ENCODE data around the gene CEP120. TPM values are rescaled to one million over a fixed set of nuclear protein-coding genes. Genes with fewer than 3 reads are reported as not detected.

CEP120 gene
- total and polyA plus RNA-seq, 2 of the 4 experiments (the other 2 are of a cell fraction): 6.7 to 46.1 TPM

DNA sequence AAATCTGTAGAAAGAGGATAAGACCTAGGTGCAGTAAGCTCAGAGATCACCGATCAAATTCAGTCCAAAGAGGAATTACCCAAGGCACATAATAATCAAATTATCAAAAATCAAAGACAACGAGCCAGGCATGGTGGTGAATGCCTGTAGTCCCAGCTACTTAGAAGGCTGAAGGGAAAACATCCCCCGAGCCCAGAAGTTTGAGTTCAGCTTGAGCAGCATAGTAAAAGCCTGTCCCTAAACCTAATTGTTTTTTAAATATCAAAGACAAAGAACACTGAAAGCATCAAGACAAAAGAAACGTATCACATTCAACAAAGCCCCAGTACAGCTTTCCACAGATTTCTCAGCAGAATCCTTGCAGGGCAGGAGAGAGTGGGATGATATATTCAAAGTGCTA is 122.9 kb downstream of the CEP120 start:
- no peak overlapping the region for H2BK20ac ChIP-seq (ENCODE audit: low read depth, low read length)
- dilution Hi-C loops (cut with HindIII; ENCODE audit: low sequenced_read_pairs, unreplicated experiment) (no loop called here), intact Hi-C loops (cut with micrococcal nuclease) (no loop called here), in situ Hi-C loops (cut with MboI; ENCODE audit: low sequenced_read_pairs) (no loop called here)
- no peak overlapping the region for H2BK5ac ChIP-seq (ENCODE audit: low read depth, low read length, poor library complexity, severe bottlenecking)
- no peak overlapping the region for H3K56ac ChIP-seq (ENCODE audit: extremely low read depth, insufficient read depth, low read length)
- H3K9ac ChIP-seq (ENCODE audit: low read depth, low read length): no peak overlapping the region
- H2BK120ac ChIP-seq (ENCODE audit: low read depth, low read length): no peak overlapping the region
- H4K91ac ChIP-seq (ENCODE audit: insufficient read depth, low read depth, low read length): no peak overlapping the region
- H4K20me1 ChIP-seq (ENCODE audit: insufficient read depth, low read length): no peaks in the 10 kb centered on the region
- no peak overlapping the region for H2AK5ac ChIP-seq (ENCODE audit: low read depth, low read length)
- CTCF ChIA-PET: no interaction called here
- no peak overlapping the region for H3K27ac ChIP-seq (ENCODE audit: insufficient read depth, low read length)
- H3K9me3 ChIP-seq (ENCODE audit: control insufficient read depth, insufficient read depth, low read length): 0 out of 2 replicates have a peak, but pooled peaks cover 2% of the 10 kb centered on the region
- H3K4me1 ChIP-seq (ENCODE audit: control insufficient read depth, insufficient read depth, low read length): no peaks in the 10 kb centered on the region
- H3K18ac ChIP-seq (ENCODE audit: low read depth, low read length): no peak overlapping the region
- ATAC-seq (ENCODE audit: low read depth) (no peak), DNase-seq (no peak)
- no peak overlapping the region for H3K4me3 ChIP-seq (ENCODE audit: insufficient read depth, low read depth, low read length)
- H2BK15ac ChIP-seq (ENCODE audit: low read depth, low read length): no peak overlapping the region
- BruUV-seq (replicated peaks): no TSS peak
- no peak overlapping the region for H3K23ac ChIP-seq (ENCODE audit: low read depth, low read length)
- no peak overlapping the region for H2AFZ ChIP-seq (replicated peaks; ENCODE audit: low read length, poor library complexity)
- POLR2A ChIA-PET (ENCODE audit: unreplicated experiment): no interaction called here
- H4K5ac ChIP-seq (ENCODE audit: low read depth, low read length): no peak overlapping the region
- H3K14ac ChIP-seq (replicated peaks; ENCODE audit: low read depth, low read length): no peak overlapping the region
- no peak overlapping the region for H3K4me2 ChIP-seq (ENCODE audit: low read depth, low read length)
- TF ChIP-seq POLR2A (IDR thresholded peaks at IDR 0.05; ENCODE audit: low read depth, low read length) (no peak), MXI1 (IDR thresholded peaks at IDR 0.05; ENCODE audit: borderline replicate concordance, low read depth, low read length) (no peak), MAZ (IDR thresholded peaks at IDR 0.05; ENCODE audit: borderline replicate concordance, low read depth, low read length) (no peak), CHD1 (IDR thresholded peaks at IDR 0.05; ENCODE audit: low read depth, low read length) (no peak), ELK1 (IDR thresholded peaks at IDR 0.05; ENCODE audit: borderline replicate concordance, low read depth, low read length) (no peak), RFX5 (IDR thresholded peaks at IDR 0.05; ENCODE audit: low read depth, low read length) (no peak), CTCF (conservative IDR thresholded peaks at IDR 0.05; ENCODE audit: low read depth, low read length) (no peak), BHLHE40 (IDR thresholded peaks at IDR 0.05; ENCODE audit: low read depth, low read length) (no peak), RCOR1 (IDR thresholded peaks at IDR 0.05; ENCODE audit: insufficient replicate concordance, low read length) (no peak), CEBPB (IDR thresholded peaks at IDR 0.05; ENCODE audit: low read depth, low read length) (no peak), SMC3 (IDR thresholded peaks at IDR 0.05; ENCODE audit: low read depth, low read length) (no peak), NFE2L2 (IDR thresholded peaks at IDR 0.05; ENCODE audit: low read depth, low read length) (no peak), FOS (IDR thresholded peaks at IDR 0.05; ENCODE audit: low read depth, low read length) (no peak)
- 40% methylated on average over 1 of the region's 4 CpGs; no CpG with 5 or more reads in 1 of the 2 experiments for WGBS, 2 experiments (ENCODE audit: extremely low coverage in 2 of 2, insufficient read length in 1 of 2)
- H4K8ac ChIP-seq (ENCODE audit: low read depth in 2 of 2, low read length in 2 of 2): no peak overlapping the region
- peaks cover 4% of the 10 kb centered on the region; the same call in 1 of the 2 replicates for H3K27me3 ChIP-seq (ENCODE audit: control insufficient read depth, insufficient read depth, low read length)
- H3K79me1 ChIP-seq (ENCODE audit: low read depth in 1 of 2, low read length in 2 of 2): no peaks in the 10 kb centered on the region
- H3K9me1 ChIP-seq (ENCODE audit: insufficient read depth, low read length): no peaks in the 10 kb centered on the region
- H2AK9ac ChIP-seq (replicated peaks; ENCODE audit: low read depth, low read length, poor library complexity): no peak overlapping the region
- no peaks in the 10 kb centered on the region for H3K36me3 ChIP-seq (ENCODE audit: control insufficient read depth, insufficient read depth, low read length)
- H3K4ac ChIP-seq (ENCODE audit: low read depth, low read length): no peak overlapping the region

All from IMR-90 (cell line).